PC-9 (cell line): ENCODE measurements around the gene SLC43A3. TPM values are rescaled to one million over a fixed set of nuclear protein-coding genes. Genes with fewer than 3 reads are reported as not detected.

Source experiments
- Bru-seq: library from RNA; stranded (reverse); fragments of 400-500 nt; gene quantifications from one replicate; lab custom pipeline; 2021; lab: Mats Ljungman, UMichigan
- BruChase-seq, 2 experiments: library from RNA; stranded (reverse); fragments of 400-500 nt; gene quantifications; one replicate each; lab custom pipeline; 2021; lab: Mats Ljungman, UMichigan
- BruUV-seq: library from RNA; stranded (reverse); fragments of 400-500 nt; replicated peaks from 2 replicates; lab custom pipeline; 2021; lab: Mats Ljungman, UMichigan
- CTCF ChIA-PET: fragments of 300-600 bp; sonication (Branson Sonifier 250); formaldehyde crosslinking; loops from one replicate; lab custom pipeline; 2022; ENCODE audit warnings: antibody characterized with exemption; lab: Charles Lee
- POLR2A ChIA-PET: fragments of 300-600 bp; sonication (Branson Sonifier 250); formaldehyde crosslinking; loops from one replicate; lab custom pipeline; 2022; ENCODE audit warnings: antibody characterized with exemption; ENCODE audit not compliant: unreplicated experiment; lab: Charles Lee
- DNase-seq, 2 experiments: peaks; one replicate each; pipeline versions ENCODE4 v3.0.0 to v3.0.0-alpha.2; 2015 to 2022; ENCODE audit warnings: mixed read lengths in 1 of 2
- H2AFZ ChIP-seq: fragments of 200-600 bp; sonication (generic); 2 replicates; pipeline ENCODE4 v1.8.1; 2017; ENCODE audit warnings: antibody characterized with exemption
- H3F3A ChIP-seq: fragments of 200-600 bp; sonication (generic); 2 replicates; pipeline ENCODE4 v1.8.1; 2017; ENCODE audit warnings: antibody characterized with exemption, mild to moderate bottlenecking, low read depth; ENCODE audit not compliant: insufficient read depth
- H3K27ac ChIP-seq: fragments of 200-600 bp; sonication (generic); 2 replicates; pipeline ENCODE4 v1.6.1; 2016; ENCODE audit warnings: mixed run types
- H3K27me3 ChIP-seq: fragments of 200-600 bp; sonication (generic); 2 replicates; pipeline ENCODE4 v1.6.1; 2016; ENCODE audit warnings: low read depth, mixed run types; ENCODE audit not compliant: insufficient read depth
- H3K36me3 ChIP-seq: fragments of 200-600 bp; sonication (generic); 2 replicates; pipeline ENCODE4 v1.6.1; 2016; ENCODE audit warnings: low read depth, mixed run types
- H3K4me1 ChIP-seq: fragments of 200-600 bp; sonication (generic); replicated peaks from 2 replicates; pipeline ENCODE4 v1.6.1; 2016; ENCODE audit warnings: mixed run types; ENCODE audit not compliant: insufficient read depth
- H3K4me2 ChIP-seq: fragments of 200-600 bp; sonication (generic); 2 replicates; pipeline ENCODE4 v1.6.1; 2017; ENCODE audit warnings: mixed run types
- H3K4me3 ChIP-seq: fragments of 200-600 bp; sonication (generic); 2 replicates; pipeline ENCODE4 v1.6.1; 2016; ENCODE audit warnings: mixed run types
- H3K79me2 ChIP-seq: fragments of 200-600 bp; sonication (generic); 2 replicates; pipeline ENCODE4 v1.6.1; 2017; ENCODE audit warnings: low read depth, mixed run types
- H3K9me2 ChIP-seq: fragments of 200-600 bp; sonication (generic); 2 replicates; pipeline ENCODE4 v1.8.1; 2017; ENCODE audit warnings: mild to moderate bottlenecking; ENCODE audit not compliant: insufficient read depth
- H3K9me3 ChIP-seq: fragments of 200-600 bp; sonication (generic); 2 replicates; pipeline ENCODE4 v1.8.1; 2016; ENCODE audit warnings: low read depth; ENCODE audit not compliant: insufficient read depth
- H4K20me1 ChIP-seq: fragments of 200-600 bp; sonication (generic); 2 replicates; pipeline ENCODE4 v1.8.1; 2017; ENCODE audit not compliant: insufficient read depth
- EZH2 ChIP-seq: fragments of 200-600 bp; sonication (generic); IDR thresholded peaks from 2 replicates; pipeline ENCODE4 v1.8.0; 2017; ENCODE audit warnings: antibody characterized with exemption, low read depth
- intact Hi-C: fragments of 100-400 bp; cut with micrococcal nuclease; formaldehyde crosslinking; loops from one replicate; pipeline ENCODE4 v1.10.0; 2022; ENCODE audit not compliant: unreplicated experiment
- long read RNA-seq: library from polyadenylated mRNA; stranded (forward); transcript quantifications from one replicate; pipeline ENCODE4 v2.0.0, GENCODE V29; 2022
- total RNA-seq: library from RNA; stranded (reverse); gene quantifications from 2 replicates; pipeline ENCODE4 v1.2.3, GENCODE V29; 2021
- TF ChIP-seq, protein P1 (sequence below): fragments of 200-600 bp; sonication (generic); conservative IDR thresholded peaks from 2 replicates; pipeline ENCODE4 v1.6.1; 2017; ENCODE audit warnings: mixed run types, antibody characterized with exemption, mild to moderate bottlenecking, moderate library complexity

SLC43A3 gene
- total RNA-seq (35.7 and 41.3 TPM in 2 replicates), Bru-seq, nascent RNA (percentile 73 among the genes with signal in this experiment), BruChase-seq, experiment 1, labeled RNA remaining after a 2-hour chase (percentile 75 among the genes with signal in this experiment), BruChase-seq, experiment 2, labeled RNA remaining after a 6-hour chase (percentile 84 among the genes with signal in this experiment)
- long read RNA-seq, transcript SLC43A3-226 (1 exons, 1,796 nt) = major isoform, 35 of 110 reads
- long read RNA-seq, transcript SLC43A3-203 (14 exons, 2,617 nt) = minor isoform, 33 of 110 reads
- long read RNA-seq, partial matches to known transcripts = 4 of 110 reads
- long read RNA-seq, other reads (novel, unspliced or antisense) = 32 of 110 reads

GRCh38 chr11:57426929-57427726 lies at the start of gene SLC43A3:
TSS of gene SLC43A3 (minus strand) at chr11:57427121. CDS start at chr11:57426172, 949 bp downstream.
- ChIA-PET POLR2A (interaction anchor here (0.6 to 0.7 kb wide), 3 partner anchors 25 to 1711 kb away, joined by 4 to 7 read pairs (median 6); no protein-coding TSS in a partner anchor), CTCF (interaction anchor here (0.6 to 1.1 kb wide), 4 partner anchors 52 to 107 kb away, joined by 3 to 5 read pairs (median 4); no protein-coding TSS in a partner anchor)
- peak within 1 kb of the TSS; percentile 91 for H3K27ac ChIP-seq
- H3K79me2 ChIP-seq = peaks cover 45% of the 10 kb centered on the region
- DNase-seq = peak; percentile 77 to 93
- no peaks in the 10 kb centered on the region for H3K9me3 ChIP-seq
- H4K20me1 ChIP-seq = no peaks in the 10 kb centered on the region
- H3K4me2 ChIP-seq = peak within 1 kb of the TSS; percentile 96
- no peaks in the 10 kb centered on the region for H3K9me2 ChIP-seq
- peaks cover 44% of the 10 kb centered on the region for H3K4me1 ChIP-seq
- peaks cover 47% of the 10 kb centered on the region for H3F3A ChIP-seq
- peaks cover 22% of the 10 kb centered on the region for H3K36me3 ChIP-seq
- intact Hi-C loops = loop anchor here (5.0 kb wide), 1 partner anchor 65 kb away; no protein-coding TSS in a partner anchor
- TF ChIP-seq, protein P1, sequence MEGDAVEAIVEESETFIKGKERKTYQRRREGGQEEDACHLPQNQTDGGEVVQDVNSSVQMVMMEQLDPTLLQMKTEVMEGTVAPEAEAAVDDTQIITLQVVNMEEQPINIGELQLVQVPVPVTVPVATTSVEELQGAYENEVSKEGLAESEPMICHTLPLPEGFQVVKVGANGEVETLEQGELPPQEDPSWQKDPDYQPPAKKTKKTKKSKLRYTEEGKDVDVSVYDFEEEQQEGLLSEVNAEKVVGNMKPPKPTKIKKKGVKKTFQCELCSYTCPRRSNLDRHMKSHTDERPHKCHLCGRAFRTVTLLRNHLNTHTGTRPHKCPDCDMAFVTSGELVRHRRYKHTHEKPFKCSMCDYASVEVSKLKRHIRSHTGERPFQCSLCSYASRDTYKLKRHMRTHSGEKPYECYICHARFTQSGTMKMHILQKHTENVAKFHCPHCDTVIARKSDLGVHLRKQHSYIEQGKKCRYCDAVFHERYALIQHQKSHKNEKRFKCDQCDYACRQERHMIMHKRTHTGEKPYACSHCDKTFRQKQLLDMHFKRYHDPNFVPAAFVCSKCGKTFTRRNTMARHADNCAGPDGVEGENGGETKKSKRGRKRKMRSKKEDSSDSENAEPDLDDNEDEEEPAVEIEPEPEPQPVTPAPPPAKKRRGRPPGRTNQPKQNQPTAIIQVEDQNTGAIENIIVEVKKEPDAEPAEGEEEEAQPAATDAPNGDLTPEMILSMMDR = no peak
- no peak for TF ChIP-seq EZH2
- BruUV-seq = TSS peak; percentile 98
- peak within 1 kb of the TSS; percentile 73 for H3K4me3 ChIP-seq
- no peaks in the 10 kb centered on the region for H3K27me3 ChIP-seq
- peak within 1 kb of the TSS; percentile 75 for H2AFZ ChIP-seq

GRCh38 chr11:57476047-57476756 lies 49.3 kb upstream of the SLC43A3 start:
- H3K9me3 ChIP-seq = no peaks in the 10 kb centered on the region
- no peak overlapping the region for H3K27ac ChIP-seq
- no TSS peak for BruUV-seq
- peak overlapping the region; percentile 86 for H3K4me2 ChIP-seq
- H3K36me3 ChIP-seq = no peaks in the 10 kb centered on the region
- peak overlapping the region; percentile 83 for H2AFZ ChIP-seq
- peak in 1 of 2 experiments; percentile 59 for DNase-seq
- CTCF ChIA-PET = interaction anchor here (0.6 to 1.7 kb wide), 11 partner anchors 12 to 1582 kb away, joined by 3 to 10 read pairs (median 3); partner anchors contain the start of gene SSRP1
- peaks cover 4% of the 10 kb centered on the region; the same call in 1 of the 2 replicates for H3K27me3 ChIP-seq
- H3K79me2 ChIP-seq = no peaks in the 10 kb centered on the region
- H3K9me2 ChIP-seq = no peaks in the 10 kb centered on the region
- peaks cover 15% of the 10 kb centered on the region; the same call in 1 of the 2 replicates for H3F3A ChIP-seq
- peak overlapping the region; percentile 62 for H3K4me3 ChIP-seq
- TF ChIP-seq EZH2 = no peak
- TF ChIP-seq, protein P1 = no peak
- intact Hi-C loops = no loop called here
- peaks cover 12% of the 10 kb centered on the region for H3K4me1 ChIP-seq
- no peaks in the 10 kb centered on the region for H4K20me1 ChIP-seq
- POLR2A ChIA-PET = interaction anchor here (0.5 to 0.7 kb wide), 5 partner anchors 12 to 323 kb away, joined by 3 to 10 read pairs (median 3); no protein-coding TSS in a partner anchor
